Neural crest cell (in vitro differentiated cells): ENCODE measurements around the gene COL6A5. TPM values are rescaled to one million over a fixed set of nuclear protein-coding genes. Genes with fewer than 3 reads are reported as not detected.

Experiments
- DNase-seq: peaks from one replicate; pipeline ENCODE4 v3.0.0; 2021; ENCODE audit warnings: low read depth, mixed read lengths, low spot score
- H3K27ac Mint-ChIP-seq: one replicate; pipeline ENCODE4 v1.8.0; 2021; ENCODE audit warnings: mild to moderate bottlenecking, mixed read lengths; ENCODE audit not compliant: unreplicated experiment
- H3K27me3 Mint-ChIP-seq: 2 replicates; pipeline ENCODE4 v1.8.0; 2021; ENCODE audit warnings: low read depth, mild to moderate bottlenecking, mixed read lengths
- H3K36me3 Mint-ChIP-seq: 2 replicates; pipeline ENCODE4 v1.8.0; 2021; ENCODE audit warnings: low read depth, mild to moderate bottlenecking, mixed read lengths
- H3K4me1 Mint-ChIP-seq: 2 replicates; pipeline ENCODE4 v1.8.0; 2021; ENCODE audit warnings: mixed read lengths
- H3K4me3 Mint-ChIP-seq: one replicate; pipeline ENCODE4 v1.8.0; 2021; ENCODE audit warnings: mild to moderate bottlenecking, mixed read lengths
- H3K9me3 Mint-ChIP-seq: 2 replicates; pipeline ENCODE4 v1.8.0; 2021; ENCODE audit warnings: mixed read lengths
- CTCF ChIP-seq: fragments of 200-600 bp; sonication (generic); conservative IDR thresholded peaks from 2 replicates; pipeline ENCODE4 v1.5.0; 2021; ENCODE audit warnings: antibody characterized with exemption, mild to moderate bottlenecking
- total RNA-seq: library from RNA; stranded (reverse); gene quantifications from 2 replicates; pipeline ENCODE4 v1.2.1, GENCODE V29; 2021

Gene COL6A5
- total RNA-seq, 1 donor from 2014 or later, result not detected

GRCh38 chr3:130316169-130316568 is 29.3 kb upstream of the COL6A5 start:
- Mint-ChIP-seq H3K9me3 (peaks cover 4% of the 10 kb centered on the region), H3K36me3 (no peaks in the 10 kb centered on the region), H3K4me1 (no peaks in the 10 kb centered on the region), H3K27me3 (peaks cover under 1% of the 10 kb centered on the region), H3K27ac (no peak overlapping the region), H3K4me3 (no peak overlapping the region)
- DNase-seq, result no peak
- no peak for TF ChIP-seq CTCF

DNA sequence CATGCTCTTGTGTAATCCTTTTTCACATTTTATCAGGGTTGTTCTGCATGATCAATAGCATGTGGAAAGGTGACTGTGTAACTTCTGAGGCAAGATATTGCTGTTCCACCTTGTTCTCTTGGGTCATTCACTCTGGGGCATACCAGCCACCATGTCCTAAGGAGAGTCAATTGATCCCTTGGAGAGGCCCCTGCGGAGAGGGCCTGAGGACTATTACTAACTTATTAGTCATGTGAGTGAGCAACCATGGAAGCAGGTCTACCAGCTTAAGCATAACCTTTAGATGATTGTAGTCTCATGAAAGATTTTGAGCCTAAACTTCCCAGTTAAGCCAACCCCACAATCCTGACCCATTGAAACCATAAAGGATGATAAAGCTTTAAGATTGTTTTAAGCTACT is 22.0 kb upstream of the COL6A5 start:
- Mint-ChIP-seq H3K4me1 (no peaks in the 10 kb centered on the region), H3K4me3 (no peak overlapping the region), H3K9me3 (peaks cover 12% of the 10 kb centered on the region), H3K27ac (no peak overlapping the region), H3K27me3 (peaks cover 12% of the 10 kb centered on the region), H3K36me3 (peaks cover 2% of the 10 kb centered on the region)
- no peak for DNase-seq
- no peak for TF ChIP-seq CTCF

GRCh38 chr3:130340766-130341165 is 4.7 kb upstream of the COL6A5 start:
- Mint-ChIP-seq H3K4me3 (no peak overlapping the region), H3K27ac (no peak overlapping the region), H3K36me3 (peaks cover 7% of the 10 kb centered on the region), H3K4me1 (peaks cover 8% of the 10 kb centered on the region), H3K27me3 (peaks cover 52% of the 10 kb centered on the region), H3K9me3 (peaks cover 28% of the 10 kb centered on the region)
- TF ChIP-seq CTCF, result no peak
- DNase-seq, result no peak

- no peak for DNase-seq
- H3K4me3 Mint-ChIP-seq, result no peak overlapping the region
- H3K27me3 Mint-ChIP-seq, result peaks cover 54% of the 10 kb centered on the region
- H3K4me1 Mint-ChIP-seq, result peaks cover 8% of the 10 kb centered on the region
- TF ChIP-seq CTCF, result no peak
- no peak overlapping the region for H3K27ac Mint-ChIP-seq
- H3K9me3 Mint-ChIP-seq, result peaks cover 24% of the 10 kb centered on the region
- H3K36me3 Mint-ChIP-seq, result peaks cover 7% of the 10 kb centered on the region
These were observed 4.1 kb upstream of the COL6A5 start for GRCh38 chr3:130341388-130341787.

DNA sequence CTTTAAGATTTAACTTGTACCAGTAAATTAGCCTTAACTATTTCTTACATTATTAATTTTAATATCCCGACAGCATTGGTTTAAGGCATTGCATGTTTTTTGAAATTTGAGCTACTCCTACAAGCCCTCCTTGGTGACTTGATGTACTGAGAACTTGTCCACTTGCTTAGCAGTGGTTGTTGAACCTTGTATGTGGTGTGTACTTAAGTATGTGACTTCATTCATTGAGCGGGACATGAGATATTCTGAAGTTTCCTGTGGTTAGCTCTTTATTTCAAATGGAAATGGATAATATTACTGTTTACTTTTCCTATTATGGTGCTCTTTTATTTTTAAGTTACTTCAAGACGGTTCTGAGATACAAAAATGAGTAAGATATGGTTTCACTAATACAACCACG is 3.6 kb upstream of the COL6A5 start:
- peaks cover 8% of the 10 kb centered on the region for H3K4me1 Mint-ChIP-seq
- H3K27ac Mint-ChIP-seq, result no peak overlapping the region
- peaks cover 58% of the 10 kb centered on the region for H3K27me3 Mint-ChIP-seq
- no peak for TF ChIP-seq CTCF
- H3K9me3 Mint-ChIP-seq, result peaks cover 20% of the 10 kb centered on the region
- H3K4me3 Mint-ChIP-seq, result no peak overlapping the region
- peaks cover 7% of the 10 kb centered on the region for H3K36me3 Mint-ChIP-seq
- DNase-seq, result no peak
